BE2C (cell line): Measurements from ENCODE around the gene SLC17A3.

Source experiments
- DNase-seq: peaks from one replicate; pipeline ENCODE4 v3.0.0-alpha.2; 2020
- H3K27me3 ChIP-seq: fragments of 250-450 bp; sonication (Bioruptor Pico); 2 replicates; pipeline ENCODE4 v1.5.1; 2020; ENCODE audit warnings: mild to moderate bottlenecking
- H3K36me3 ChIP-seq: fragments of 250-450 bp; sonication (Bioruptor Pico); 2 replicates; pipeline ENCODE4 v1.5.1; 2020; ENCODE audit warnings: mild to moderate bottlenecking
- H3K4me1 ChIP-seq: fragments of 250-450 bp; sonication (Bioruptor Pico); 2 replicates; pipeline ENCODE4 v1.5.1; 2020
- H3K4me3 ChIP-seq: 2 replicates; pipeline ENCODE4 v1.5.1; 2011; ENCODE audit warnings: low read depth, low read length
- H3K9me3 ChIP-seq: fragments of 250-450 bp; sonication (Bioruptor Pico); 2 replicates; pipeline ENCODE4 v1.5.1; 2020
- TF ChIP-seq, protein P1 (sequence below): IDR thresholded peaks from 2 replicates; pipeline ENCODE4 v1.5.1; 2012; ENCODE audit warnings: mild to moderate bottlenecking, low read depth, low read length

The SLC17A3 gene

GRCh38 chr6:25916789-25917490 lies 42.9 kb upstream of the SLC17A3 start:
- DNase-seq, result no peak
- TF ChIP-seq, protein P1, sequence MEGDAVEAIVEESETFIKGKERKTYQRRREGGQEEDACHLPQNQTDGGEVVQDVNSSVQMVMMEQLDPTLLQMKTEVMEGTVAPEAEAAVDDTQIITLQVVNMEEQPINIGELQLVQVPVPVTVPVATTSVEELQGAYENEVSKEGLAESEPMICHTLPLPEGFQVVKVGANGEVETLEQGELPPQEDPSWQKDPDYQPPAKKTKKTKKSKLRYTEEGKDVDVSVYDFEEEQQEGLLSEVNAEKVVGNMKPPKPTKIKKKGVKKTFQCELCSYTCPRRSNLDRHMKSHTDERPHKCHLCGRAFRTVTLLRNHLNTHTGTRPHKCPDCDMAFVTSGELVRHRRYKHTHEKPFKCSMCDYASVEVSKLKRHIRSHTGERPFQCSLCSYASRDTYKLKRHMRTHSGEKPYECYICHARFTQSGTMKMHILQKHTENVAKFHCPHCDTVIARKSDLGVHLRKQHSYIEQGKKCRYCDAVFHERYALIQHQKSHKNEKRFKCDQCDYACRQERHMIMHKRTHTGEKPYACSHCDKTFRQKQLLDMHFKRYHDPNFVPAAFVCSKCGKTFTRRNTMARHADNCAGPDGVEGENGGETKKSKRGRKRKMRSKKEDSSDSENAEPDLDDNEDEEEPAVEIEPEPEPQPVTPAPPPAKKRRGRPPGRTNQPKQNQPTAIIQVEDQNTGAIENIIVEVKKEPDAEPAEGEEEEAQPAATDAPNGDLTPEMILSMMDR, result no peak
- Histone ChIP-seq H3K4me3 (no peak overlapping the region), H3K4me1 (no peaks in the 10 kb centered on the region), H3K9me3 (no peaks in the 10 kb centered on the region), H3K36me3 (no peaks in the 10 kb centered on the region), H3K27me3 (no peaks in the 10 kb centered on the region)

DNA sequence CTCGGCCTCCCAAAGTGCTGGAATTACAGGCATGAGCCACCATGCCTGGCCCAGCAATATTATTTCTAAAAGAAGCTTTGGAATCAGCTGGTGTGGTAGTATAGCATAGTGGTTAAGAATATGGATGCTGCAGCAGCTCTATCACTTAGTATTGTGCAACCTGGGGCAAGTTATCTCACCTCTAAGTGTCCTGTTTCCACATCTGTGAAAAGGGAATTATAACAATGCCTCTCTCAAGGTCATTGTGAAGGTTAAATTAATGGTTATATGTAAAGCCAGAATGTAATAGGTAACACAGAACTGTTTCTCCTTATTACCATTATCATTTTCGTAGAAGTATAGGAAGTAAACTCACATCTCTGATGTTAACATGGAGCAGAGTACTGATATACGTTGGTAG lies 42.3 kb upstream of the SLC17A3 start:
- no peaks in the 10 kb centered on the region for H3K9me3 ChIP-seq
- H3K4me3 ChIP-seq, result no peak overlapping the region
- DNase-seq, result no peak
- TF ChIP-seq, protein P1, result no peak
- H3K36me3 ChIP-seq, result no peaks in the 10 kb centered on the region
- no peaks in the 10 kb centered on the region for H3K4me1 ChIP-seq
- no peaks in the 10 kb centered on the region for H3K27me3 ChIP-seq

GRCh38 chr6:25913741-25914140 lies 39.7 kb upstream of the SLC17A3 start:
- TF ChIP-seq, protein P1, result no peak
- no peak overlapping the region for H3K4me3 ChIP-seq
- H3K36me3 ChIP-seq, result no peaks in the 10 kb centered on the region
- no peaks in the 10 kb centered on the region for H3K4me1 ChIP-seq
- H3K27me3 ChIP-seq, result no peaks in the 10 kb centered on the region
- H3K9me3 ChIP-seq, result no peaks in the 10 kb centered on the region
- no peak for DNase-seq

DNA sequence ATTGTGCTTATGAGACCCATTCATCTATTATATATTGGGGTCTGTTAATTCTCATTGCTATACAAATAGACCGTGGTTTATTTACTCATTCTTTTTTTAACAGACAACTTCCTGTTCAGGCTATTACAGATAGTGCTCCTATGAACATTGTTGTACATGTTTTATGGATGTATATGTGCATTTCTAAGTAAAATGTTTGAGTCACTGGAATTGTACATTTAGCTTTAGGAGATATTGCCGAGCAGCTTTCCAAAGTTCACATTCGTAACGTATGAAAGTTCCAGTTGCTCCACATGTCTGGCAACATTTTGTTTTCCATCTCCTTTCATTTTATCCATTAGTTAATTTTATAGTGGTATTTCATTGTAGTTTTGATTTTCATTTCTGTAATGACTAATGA lies 37.3 kb upstream of the SLC17A3 start:
- no peak overlapping the region for H3K4me3 ChIP-seq
- H3K27me3 ChIP-seq, result no peaks in the 10 kb centered on the region
- H3K4me1 ChIP-seq, result no peaks in the 10 kb centered on the region
- no peak for DNase-seq
- H3K9me3 ChIP-seq, result no peaks in the 10 kb centered on the region
- no peaks in the 10 kb centered on the region for H3K36me3 ChIP-seq
- TF ChIP-seq, protein P1, result no peak

GRCh38 chr6:25907475-25908014 lies 33.5 kb upstream of the SLC17A3 start:
- DNase-seq, result no peak

More at GRCh38 chr6:25907475-25908014, 33.5 kb upstream of the SLC17A3 start:
- TF ChIP-seq, protein P1, result no peak
- no peaks in the 10 kb centered on the region for H3K9me3 ChIP-seq
- no peaks in the 10 kb centered on the region for H3K36me3 ChIP-seq
- no peaks in the 10 kb centered on the region for H3K27me3 ChIP-seq
- H3K4me1 ChIP-seq, result no peaks in the 10 kb centered on the region
- H3K4me3 ChIP-seq, result no peak overlapping the region
